Erythroblast (primary cell): ENCODE results near the gene GABRB2.

ENCODE experiments used
- GATA1 ChIP-seq: IDR thresholded peaks from 2 replicates; pipeline ENCODE4 v1.6.1; 2011; ENCODE audit warnings: low read depth, mild to moderate bottlenecking, control low read depth, low read length, moderate library complexity
- POLR2A ChIP-seq: IDR thresholded peaks from 2 replicates; pipeline ENCODE4 v1.6.1; 2011; ENCODE audit warnings: mild to moderate bottlenecking, low read length

DNA sequence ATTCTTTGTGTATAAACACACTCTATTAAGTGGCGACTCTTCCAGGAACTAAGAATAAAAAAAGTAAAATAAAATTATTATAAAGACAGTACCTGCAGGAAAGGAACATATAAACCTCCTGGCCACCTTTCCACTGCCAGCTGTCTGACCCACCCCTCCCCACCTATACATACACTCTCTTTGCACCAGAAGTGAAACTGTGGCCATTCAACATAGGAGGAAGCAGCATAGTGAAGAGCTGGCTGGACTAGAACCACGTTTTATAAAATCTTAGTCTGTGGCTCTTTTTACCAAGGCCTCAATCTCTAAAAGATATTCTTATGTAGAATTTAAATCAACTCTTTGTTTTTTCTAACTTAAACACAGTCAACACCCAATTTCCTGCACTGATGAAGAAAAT is 289.6 kb downstream of the GABRB2 start:
- TF ChIP-seq POLR2A (no peak), GATA1 (no peak)
